HT1080 (cell line): ENCODE results near the gene ERCC6L2. TPM values are rescaled to one million over a fixed set of nuclear protein-coding genes. Genes with fewer than 3 reads are reported as not detected.
A peak's percentile ranks its signal among the peaks of the same experiment; 100 is the strongest.

Experiments
- DNase-seq: peaks from one replicate; pipeline ENCODE4 v3.0.0-alpha.2; 2015; ENCODE audit warnings: low read depth
- polyA plus RNA-seq, 2 experiments: library from polyadenylated mRNA; depleted of rRNA; stranded (reverse); fragments of >200 nt; gene quantifications; 2 replicates each; pipeline ENCODE4 v1.2.3, GENCODE V29; 2015
- total RNA-seq: library from RNA; depleted of rRNA; stranded (reverse); fragments of >200 nt; shearing (Covaris generic); gene quantifications from 2 replicates; pipeline ENCODE4 v1.2.3, GENCODE V29; 2014; rRNA removed

ERCC6L2 gene, protein sequence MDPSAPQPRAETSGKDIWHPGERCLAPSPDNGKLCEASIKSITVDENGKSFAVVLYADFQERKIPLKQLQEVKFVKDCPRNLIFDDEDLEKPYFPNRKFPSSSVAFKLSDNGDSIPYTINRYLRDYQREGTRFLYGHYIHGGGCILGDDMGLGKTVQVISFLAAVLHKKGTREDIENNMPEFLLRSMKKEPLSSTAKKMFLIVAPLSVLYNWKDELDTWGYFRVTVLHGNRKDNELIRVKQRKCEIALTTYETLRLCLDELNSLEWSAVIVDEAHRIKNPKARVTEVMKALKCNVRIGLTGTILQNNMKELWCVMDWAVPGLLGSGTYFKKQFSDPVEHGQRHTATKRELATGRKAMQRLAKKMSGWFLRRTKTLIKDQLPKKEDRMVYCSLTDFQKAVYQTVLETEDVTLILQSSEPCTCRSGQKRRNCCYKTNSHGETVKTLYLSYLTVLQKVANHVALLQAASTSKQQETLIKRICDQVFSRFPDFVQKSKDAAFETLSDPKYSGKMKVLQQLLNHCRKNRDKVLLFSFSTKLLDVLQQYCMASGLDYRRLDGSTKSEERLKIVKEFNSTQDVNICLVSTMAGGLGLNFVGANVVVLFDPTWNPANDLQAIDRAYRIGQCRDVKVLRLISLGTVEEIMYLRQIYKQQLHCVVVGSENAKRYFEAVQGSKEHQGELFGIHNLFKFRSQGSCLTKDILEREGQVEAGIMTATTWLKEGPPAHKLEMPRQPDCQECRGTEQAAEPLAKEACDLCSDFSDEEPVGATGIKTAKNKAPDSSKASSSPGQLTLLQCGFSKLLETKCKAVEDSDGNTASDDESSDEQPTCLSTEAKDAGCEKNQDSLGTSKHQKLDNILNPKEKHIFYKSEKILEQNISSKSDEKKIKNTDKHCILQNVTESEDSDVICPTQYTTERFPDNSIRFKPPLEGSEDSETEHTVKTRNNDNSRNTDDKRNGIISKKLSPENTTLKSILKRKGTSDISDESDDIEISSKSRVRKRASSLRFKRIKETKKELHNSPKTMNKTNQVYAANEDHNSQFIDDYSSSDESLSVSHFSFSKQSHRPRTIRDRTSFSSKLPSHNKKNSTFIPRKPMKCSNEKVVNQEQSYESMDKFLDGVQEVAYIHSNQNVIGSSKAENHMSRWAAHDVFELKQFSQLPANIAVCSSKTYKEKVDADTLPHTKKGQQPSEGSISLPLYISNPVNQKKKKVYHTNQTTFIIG (N-terminal part only)
- 33.2 and 33.6 TPM in 2 replicates for total RNA-seq
- polyA plus RNA-seq (2015; cell fraction: cytosol; rRNA removed): 23.2 and 25.8 TPM in 2 replicates
- 26.4 and 35.3 TPM in 2 replicates for polyA plus RNA-seq (2015; cell fraction: nucleus; rRNA removed)

DNA sequence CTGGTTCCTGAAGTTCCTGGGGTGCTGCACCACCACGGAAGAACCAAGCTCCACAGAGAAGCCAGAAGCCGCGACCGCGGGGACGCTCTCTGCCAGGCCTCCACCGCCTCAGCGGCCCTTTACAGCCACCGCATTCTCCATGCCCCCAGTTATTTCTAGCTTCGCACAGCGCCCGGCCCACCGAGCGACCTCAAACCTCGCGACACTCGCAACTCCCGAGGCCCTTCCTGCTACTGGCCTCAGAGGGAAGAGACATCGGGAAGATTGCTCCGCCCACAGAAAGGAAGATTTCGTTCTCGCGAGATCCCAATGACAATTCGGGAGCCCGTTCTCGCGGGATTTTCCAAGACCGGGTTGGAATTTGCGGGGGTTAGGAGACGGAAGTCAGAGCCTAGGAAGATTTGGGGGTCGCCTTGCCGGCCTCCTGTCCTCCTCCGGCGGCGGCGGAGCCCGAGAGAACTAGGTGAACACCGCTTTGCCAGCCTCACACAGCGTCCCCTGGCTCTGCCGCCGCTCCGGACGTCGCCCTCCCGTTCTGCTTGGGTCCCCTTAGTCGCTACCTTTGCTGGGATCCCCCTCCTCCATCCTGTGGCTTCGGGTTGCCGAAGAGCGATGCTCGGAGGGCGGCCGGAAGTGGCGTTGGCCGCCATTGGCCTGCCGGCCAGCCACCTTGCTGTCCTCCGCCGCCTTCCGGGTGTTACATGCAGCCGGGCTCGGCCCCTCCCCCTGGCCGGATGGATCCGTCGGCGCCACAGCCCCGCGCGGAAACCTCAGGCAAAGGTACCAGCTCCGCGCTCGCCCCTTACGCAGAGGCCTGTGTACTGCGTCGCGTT, at the start of gene ERCC6L2:
Gene ERCC6L2, plus strand, starts transcription at position 387 of the 833 bp plus-strand sequence. Its CDS starts 348 bp downstream, at position 735.
- DNase-seq: peak; percentile 98

DNA sequence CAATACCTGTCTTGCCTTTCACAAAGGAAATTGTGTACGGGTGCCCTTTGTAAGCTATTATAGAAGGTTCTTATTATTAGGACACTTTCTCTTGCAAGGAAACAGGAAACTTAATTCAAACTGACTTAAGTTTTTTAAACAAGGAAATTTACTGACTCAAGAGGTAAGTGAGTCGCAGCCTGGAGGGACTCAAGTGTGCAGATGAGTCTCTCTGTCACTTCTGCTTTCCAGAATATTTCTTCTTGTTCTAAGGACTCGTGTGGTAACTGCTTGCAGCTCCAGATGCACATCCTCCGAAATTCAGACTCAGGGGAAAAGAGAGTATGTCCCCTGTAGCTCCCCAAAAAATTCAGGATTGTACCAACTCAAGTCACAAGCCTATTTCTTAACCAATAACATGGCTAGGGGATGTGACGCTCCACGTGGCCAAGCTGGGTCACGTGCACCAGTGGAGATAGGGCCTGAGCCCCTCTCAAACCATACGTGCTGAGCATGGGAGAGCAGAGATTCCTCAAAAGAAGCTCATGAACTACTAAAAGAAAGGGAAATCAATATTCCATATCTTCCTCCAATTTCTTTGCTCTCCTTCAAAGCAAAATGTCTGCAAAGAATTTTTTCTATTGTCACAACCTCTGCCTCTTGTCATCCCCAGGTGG, 49.2 kb upstream of the ERCC6L2 start:
- no peak for DNase-seq

DNA sequence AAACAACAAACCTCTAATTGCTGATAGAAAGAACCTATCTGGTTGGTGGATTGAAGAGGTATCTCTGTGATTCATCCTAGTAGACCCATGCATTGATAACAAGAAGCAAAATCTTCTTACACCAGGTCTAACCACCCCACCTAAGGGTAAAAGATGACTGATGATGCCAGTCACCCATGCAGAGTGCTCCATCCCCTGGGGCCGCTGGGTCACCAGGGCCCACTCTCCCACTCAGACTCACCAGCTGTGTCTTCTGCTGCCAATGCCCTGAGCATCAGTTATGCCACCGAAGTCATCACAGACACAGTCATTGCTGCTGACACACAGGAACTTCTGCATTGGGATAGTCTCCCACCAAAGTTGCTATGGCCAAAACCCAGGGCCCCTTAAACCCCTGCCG, 44.7 kb upstream of the ERCC6L2 start:
- DNase-seq: no peak

DNA sequence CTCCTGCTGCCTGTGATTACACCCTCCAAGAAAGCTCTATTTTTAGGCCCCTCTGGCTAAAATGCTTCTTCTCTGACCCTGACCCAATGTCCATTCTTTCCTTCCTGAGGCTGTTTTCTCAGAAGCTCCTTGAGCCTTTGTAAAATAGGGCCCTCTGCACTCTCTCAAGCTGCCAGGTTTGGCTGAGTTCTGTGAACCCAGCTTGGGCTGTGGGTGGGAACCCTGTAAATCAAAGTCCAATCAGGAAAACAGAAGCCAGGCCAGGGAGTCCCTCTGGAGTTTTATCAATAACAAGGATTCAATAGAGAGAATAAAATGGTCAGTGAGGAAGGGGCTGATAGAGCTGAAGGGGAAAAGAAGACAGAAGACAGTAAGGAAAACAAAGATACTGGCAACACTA, 43.7 kb upstream of the ERCC6L2 start:
- no peak for DNase-seq

DNA sequence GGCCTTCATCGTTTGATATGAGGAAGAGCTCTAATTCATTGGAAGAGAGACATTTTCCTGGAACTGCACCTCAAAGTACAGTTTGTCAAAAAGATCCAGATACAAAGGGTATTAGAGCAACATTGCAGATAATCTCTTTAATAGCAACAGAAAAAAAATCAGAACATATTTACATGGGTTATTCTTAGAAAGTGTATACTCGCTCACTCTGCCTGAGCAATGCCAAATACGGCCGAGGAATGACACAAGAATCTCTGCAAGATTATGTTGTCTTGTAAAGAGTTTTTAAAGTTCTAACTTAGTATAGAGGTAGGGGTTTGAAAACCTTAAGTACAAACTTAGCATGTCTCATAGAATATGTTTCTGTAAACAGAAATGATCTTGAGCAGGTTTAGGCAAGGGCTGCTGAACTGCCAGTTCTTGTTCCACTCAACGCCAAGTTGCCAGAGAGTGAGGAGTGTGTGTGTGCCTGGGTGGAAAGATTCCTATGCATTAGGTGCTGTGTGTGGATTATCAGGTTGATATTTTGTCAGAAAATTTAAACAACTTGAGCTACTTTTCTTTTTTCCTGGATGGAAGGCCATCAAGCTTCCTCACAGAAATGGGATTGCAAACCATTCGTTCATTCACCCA, 41.8 kb upstream of the ERCC6L2 start:
- no peak for DNase-seq

DNA sequence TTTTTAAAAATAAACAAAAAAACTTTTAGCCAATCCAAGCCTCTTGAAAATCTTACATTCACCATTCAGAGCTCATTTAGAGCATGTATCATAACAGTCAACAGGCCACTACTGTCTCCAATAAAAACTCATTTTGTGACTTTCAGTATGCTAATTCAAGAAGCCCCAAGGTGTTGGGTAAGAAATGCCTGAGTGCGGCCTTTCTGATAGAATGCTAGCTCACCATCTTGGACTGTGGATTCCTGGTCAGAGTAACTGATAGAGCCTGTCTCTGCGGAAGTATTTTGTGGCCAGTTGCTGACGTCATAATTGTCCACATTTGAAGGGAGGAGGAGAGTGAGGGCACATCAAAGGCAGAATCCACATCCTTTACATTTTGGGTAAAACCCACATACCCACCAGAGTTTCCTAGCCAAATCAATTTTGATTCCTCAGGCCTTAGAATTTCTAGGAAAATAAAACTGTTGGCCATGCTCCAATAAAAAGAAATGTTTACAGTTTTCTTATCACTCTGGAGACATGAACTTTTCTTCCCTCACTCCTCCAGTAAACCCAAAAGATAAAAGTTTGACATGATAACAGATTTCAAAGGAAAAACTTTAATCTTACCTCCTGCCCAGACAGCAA, 41.1 kb upstream of the ERCC6L2 start:
- peak; percentile 34 for DNase-seq

DNA sequence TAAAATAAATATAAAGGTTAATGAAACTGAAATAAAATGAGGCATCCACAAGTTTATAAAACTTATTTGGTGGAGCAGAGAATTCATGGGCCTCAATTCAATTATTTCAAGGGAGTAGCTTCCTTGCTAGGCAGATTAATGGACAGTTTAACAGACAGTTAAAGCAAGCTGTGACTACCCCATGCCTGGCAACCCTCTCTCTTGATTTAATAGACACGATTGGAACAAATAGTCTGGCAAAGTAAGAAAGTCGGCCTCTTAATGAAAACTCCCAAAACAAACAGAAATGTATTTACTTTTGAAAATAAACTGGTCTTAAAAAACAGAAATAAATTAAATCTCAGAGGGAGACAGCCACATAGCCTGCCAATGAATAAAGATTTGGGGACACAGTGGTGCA, 40.1 kb upstream of the ERCC6L2 start:
- no peak for DNase-seq

DNA sequence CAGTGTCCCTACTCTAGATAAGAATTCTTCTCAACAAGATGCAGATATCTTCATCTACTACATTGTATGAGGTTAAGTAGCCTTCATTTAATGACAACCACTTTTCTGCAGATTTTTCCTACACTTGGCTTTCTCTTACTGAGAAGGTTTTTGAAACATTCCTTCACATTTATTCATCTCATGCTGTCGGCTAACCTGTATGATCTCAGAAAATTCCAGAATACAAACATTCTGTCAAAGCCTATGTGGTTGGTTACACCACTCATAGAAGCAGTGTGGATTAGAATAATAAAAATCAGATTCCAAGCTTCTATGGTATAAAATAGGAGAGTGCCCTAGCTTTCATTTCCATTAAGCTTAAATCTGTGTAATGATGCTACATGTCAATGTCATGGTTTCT, 39.4 kb upstream of the ERCC6L2 start:
- no peak for DNase-seq

DNA sequence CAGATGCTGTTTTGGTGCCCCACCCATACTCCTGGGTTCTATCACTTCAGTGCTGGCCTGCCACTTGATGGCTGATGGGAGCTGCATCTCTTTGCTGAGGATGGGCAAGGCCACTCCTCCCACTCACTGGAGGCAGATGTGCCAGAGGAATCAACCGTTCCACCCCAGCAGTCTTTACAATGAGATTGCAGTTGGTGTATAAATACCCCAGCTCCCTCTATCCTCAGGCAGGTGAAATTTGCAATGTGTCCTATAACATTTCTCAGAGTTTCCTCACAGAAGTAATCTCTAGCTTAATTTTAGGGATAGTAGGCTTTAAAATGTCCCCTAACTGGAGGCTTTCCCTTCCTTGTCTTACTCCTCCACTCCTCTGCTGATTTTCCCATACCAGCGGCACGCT, 36.5 kb upstream of the ERCC6L2 start:
- no peak for DNase-seq

DNA sequence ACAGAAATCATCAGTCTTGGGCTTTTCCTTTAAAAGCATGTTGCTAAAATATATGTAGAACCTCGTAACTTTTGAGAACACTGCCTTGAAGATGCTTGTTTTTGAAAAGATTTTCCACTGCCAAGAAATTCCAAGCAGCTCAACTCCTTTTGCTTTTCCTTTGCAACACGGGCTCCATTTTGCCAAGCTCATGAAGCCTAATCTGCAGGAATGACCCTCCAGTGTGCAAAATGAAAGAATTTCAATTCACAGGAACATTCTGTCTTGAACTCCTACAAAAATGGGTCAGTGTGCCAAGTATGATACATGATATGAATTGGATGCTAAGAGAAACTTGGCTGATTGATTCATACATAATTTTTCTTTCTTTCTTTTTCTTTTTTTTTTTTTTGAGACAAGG, 35.4 kb upstream of the ERCC6L2 start:
- DNase-seq: no peak

DNA sequence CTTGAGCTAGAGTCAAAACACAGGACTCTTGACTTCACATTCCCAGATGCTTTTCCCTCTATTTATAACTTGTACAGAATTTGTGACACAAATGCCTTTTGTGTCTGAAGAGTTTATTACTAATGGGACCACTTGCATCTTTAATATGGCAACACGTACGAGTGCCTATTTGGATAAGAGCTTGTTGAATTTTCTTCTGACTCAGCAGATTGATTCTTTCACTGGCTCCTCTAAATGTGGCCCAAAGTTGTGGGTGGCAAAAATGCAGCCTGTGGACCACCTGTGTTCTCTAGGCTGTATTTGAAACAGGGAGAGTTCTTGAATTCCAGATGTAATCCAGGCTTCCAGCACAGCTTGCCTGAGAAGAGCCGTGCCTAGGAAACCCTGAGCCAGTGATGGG, 34.1 kb upstream of the ERCC6L2 start:
- DNase-seq: no peak

DNA sequence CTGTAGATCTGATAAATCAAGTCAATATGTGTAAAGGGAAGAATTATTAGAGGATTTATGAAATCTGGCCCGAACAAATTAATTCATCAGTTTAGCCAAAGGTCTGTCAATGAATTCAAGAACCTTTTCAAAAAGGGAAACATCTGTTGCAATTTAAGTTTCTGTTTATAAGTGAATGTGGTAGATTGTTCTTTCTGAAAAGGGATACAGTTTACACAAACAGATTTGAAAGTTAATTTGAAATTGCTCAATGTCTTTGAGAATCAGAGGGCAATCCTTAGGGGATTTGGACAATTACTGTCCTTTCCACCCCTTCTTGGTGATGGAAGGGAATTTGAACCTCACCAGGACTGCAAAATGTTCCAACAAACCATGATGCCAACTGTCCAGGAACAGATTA, 29.7 kb upstream of the ERCC6L2 start:
- no peak for DNase-seq

DNA sequence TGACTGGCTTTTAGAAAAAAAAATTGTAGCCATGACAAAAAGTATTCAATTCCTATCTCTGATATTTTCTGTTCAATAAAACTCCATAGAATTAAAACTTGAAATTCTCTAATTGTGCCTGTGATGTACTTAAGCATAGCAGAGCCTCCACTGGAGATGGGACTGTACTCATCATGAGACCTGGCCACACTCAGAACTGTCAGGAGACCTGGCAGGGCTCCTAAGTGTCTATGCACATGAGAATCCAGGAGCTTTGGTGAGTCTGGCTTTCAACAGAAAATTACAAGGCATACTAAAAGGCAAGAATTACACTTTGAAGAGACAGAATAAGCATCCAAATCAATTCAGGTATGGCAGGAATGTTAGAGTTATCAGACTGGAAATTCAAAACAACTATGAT, 26.7 kb upstream of the ERCC6L2 start:
- DNase-seq: no peak

DNA sequence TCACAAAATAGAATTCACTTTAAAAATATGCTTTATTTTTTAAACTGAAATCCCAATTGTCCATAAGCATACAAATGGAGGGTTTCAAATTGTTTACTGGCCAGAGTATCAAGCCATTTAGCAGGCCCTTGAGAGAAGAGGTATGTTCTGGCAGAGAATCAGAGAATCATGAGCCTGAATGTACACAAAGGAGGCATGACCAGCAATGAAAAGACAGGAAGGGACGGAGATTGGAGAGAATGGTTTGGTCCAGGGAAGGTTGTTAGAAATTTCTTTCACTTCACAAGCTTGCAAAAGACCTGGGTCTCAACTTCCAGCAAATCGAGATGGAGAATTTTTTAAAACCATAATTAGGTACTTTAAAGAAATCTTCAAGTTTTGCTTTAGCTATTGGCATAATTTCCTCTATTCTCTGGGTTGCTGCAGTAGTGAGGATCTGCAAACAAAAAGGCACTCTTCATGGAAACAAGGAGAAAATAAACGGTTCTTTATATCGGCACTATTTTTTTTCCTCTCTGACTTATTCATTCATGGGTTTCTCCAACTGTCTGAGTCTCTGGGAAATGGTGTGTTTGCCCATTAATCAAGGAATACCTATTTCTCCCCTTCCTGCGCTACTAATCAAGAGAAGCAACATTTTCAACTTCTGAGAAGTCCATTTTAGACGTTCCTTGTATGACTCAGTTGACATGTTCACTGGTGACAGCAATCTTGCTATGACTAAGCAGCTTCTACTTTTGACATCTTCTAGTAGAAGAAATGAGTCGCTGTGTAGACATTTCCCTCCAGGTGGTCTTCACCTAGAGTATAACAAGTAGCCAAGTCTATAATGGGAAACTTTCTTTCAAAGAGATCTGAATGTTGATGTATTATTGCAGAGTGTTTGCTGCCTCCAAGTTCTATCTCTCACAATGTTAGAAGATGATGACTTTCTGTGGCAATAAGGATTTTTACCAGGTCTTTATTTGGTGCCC, 23.1 kb upstream of the ERCC6L2 start:
- peak; percentile 71 for DNase-seq

DNA sequence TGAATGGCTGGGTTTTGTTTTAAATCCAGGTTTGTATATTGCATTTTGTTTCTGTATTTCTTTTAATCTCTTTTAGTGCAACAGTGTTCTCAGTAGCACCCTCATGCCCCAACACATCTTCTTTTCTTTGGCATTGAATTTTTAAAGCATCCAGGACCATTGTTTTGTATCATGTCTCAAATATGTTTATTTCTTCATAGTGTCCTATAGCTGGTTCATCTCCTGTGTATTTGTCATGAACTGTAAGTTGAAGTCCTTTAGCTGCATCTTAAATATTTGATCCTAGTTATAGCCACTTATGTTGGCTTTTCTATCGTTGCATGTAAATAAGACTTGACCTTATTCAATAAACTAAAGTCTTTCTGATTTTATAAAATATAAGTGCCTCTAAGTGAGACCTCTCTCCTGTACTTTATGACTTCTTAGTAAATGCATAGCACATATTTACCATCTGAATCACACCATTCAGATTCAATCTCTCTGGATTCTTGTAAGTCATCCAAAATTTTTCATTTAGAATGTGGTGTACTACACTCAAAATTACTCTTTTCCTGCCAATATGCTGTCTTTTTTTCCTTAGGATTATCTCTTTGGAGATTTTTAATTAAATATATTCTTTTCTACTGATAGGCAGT, 21.0 kb upstream of the ERCC6L2 start:
- peak; percentile 55 for DNase-seq

DNA sequence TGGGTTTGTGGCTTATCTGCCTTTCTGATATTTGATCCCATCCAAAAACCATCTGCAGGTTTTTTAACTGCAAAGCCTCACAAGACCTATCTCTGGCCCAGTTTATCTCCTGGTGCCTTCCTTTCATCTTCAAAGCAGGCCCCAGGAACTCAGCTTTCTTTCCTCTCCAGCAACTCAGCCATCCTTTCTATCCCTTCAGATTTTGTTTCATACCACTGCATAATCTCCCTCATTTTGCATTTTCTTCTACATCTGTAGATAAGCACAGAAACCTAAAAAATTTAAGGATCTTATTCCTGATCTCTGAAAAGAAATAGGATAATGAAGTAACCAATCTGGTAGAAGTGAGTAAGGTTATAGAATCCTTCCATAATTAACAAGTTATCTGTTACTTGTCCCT, 19.5 kb upstream of the ERCC6L2 start:
- no peak for DNase-seq

DNA sequence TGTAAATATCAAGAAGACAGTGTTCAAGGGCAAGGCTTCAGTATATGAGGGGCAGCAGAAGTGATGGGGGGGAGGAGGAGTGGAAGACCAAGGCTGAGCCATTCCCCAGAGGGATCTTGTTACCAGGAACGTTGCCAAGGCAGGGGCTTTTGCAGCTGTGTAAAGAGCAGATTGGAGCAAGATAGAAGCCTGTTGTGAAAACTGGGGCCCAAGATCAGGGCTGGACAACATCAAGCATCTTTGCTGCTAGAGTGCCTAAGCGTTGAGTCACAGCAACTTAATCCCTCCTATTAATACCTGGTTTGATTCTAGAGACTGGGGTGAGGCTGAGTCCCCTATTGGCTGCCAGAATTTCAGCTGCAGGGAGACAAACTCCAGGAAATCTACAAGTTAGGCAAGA, 18.4 kb upstream of the ERCC6L2 start:
- peak; percentile 86 for DNase-seq
